OCI-LY1 (cell line): ENCODE results near the gene KRTAP4-1.
"Not testable (repeated sequence)": the region's sequence is repeated elsewhere in the genome, so short reads cannot be mapped to it uniquely, and the experiment has no call there.

Experiments used
- CTCF ChIP-seq: fragments of 200-600 bp; sonication (generic), shearing (Covaris generic); IDR thresholded peaks from 2 replicates; pipeline ENCODE4 v1.5.1; 2017; ENCODE audit warnings: mild to moderate bottlenecking, antibody characterized with exemption, low read length, moderate library complexity, mixed read lengths
- EZH2 ChIP-seq: fragments of 200-600 bp; sonication (generic), shearing (Covaris generic); IDR thresholded peaks from 2 replicates; pipeline ENCODE4 v1.8.0; 2017; ENCODE audit warnings: borderline replicate concordance, mixed run types, mild to moderate bottlenecking, antibody characterized with exemption, low read length, moderate library complexity, mixed read lengths

DNA sequence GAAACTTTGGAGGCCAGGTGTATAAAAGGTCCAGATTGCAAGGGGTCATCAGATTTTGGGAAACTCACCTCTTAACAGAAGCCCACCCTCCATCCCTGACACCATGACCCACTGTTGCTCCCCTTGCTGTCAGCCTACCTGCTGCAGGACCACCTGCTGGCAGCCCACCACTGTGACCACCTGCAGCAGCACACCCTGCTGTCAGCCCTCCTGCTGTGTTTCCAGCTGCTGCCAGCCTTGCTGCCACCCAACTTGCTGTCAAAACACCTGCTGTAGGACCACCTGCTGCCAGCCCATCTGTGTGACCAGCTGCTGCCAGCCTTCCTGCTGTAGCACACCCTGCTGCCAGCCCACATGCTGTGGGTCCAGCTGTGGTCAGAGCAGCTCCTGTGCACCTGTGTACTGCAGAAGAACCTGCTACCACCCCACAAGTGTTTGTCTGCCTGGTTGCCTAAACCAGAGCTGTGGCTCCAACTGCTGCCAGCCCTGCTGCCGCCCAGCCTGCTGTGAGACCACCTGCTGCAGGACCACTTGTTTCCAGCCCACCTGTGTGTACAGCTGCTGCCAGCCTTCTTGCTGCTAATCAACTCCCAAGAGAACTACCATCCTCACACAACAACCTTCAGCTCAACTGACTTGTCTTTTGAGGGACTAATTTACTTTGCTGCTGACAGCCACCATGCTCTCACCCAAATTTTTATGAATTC is 47.8 kb upstream of the KRTAP4-1 start, which contains the start of gene KRTAP9-3:
- TF ChIP-seq CTCF, EZH2: not testable (repeated sequence)
